ENCODE data around the gene FIGNL2.
A peak's percentile ranks its signal among the peaks of the same experiment; 100 is the strongest.

Gene FIGNL2

GRCh38 chr12:51852404-51853137 is 4.1 kb upstream of the FIGNL2 start:
- no peak for DNase-seq

- no peak for DNase-seq
Measured at GRCh38 chr12:51851413-51852124, 3.1 kb upstream of the FIGNL2 start.

- no peak for DNase-seq
Measured at GRCh38 chr12:51850965-51851299, 2.4 kb upstream of the FIGNL2 start.

- DNase-seq, result no peak
Measured at GRCh38 chr12:51850081-51850964, 1.8 kb upstream of the FIGNL2 start.

GRCh38 chr12:51848841-51849735 is 570 bp upstream of the FIGNL2 start:
- DNase-seq, result peak in 1 of 2 experiments; percentile 27

- no peak for DNase-seq
Measured at GRCh38 chr12:51847643-51848325, 734 bp downstream of the FIGNL2 start.

GRCh38 chr12:51846911-51847642 is 1.4 kb downstream of the FIGNL2 start:
- DNase-seq, result peak in 1 of 2 experiments; percentile 71

- no peak for DNase-seq
Measured at GRCh38 chr12:51846271-51846691, 2.2 kb downstream of the FIGNL2 start.

GRCh38 chr12:51845482-51845881 is 3.0 kb downstream of the FIGNL2 start:
- DNase-seq, result no peak

- no peak for DNase-seq
Measured at GRCh38 chr12:51844854-51845253, 3.7 kb downstream of the FIGNL2 start.

- DNase-seq, result no peak
Measured at GRCh38 chr12:51841727-51842126, 6.8 kb downstream of the FIGNL2 start.

- no peak for DNase-seq
Measured at GRCh38 chr12:51840966-51841365, 7.6 kb downstream of the FIGNL2 start.

GRCh38 chr12:51839310-51839947 is 9.1 kb downstream of the FIGNL2 start:
- DNase-seq, result no peak

GRCh38 chr12:51838762-51839161 is 9.8 kb downstream of the FIGNL2 start:
- no peak for DNase-seq

GRCh38 chr12:51838036-51838435 is 10.5 kb downstream of the FIGNL2 start:
- no peak for DNase-seq

- DNase-seq, result no peak
Measured at GRCh38 chr12:51837286-51837685, 11.2 kb downstream of the FIGNL2 start.

- no peak for DNase-seq
Measured at GRCh38 chr12:51836827-51837173, 11.7 kb downstream of the FIGNL2 start.

- DNase-seq, result no peak
Measured at GRCh38 chr12:51836041-51836826, 12.3 kb downstream of the FIGNL2 start.

GRCh38 chr12:51834411-51834810 is 14.1 kb downstream of the FIGNL2 start:
- DNase-seq, result no peak

All from NCI-H526 (cell line).